GM18505 (cell line): ENCODE data around the gene LRG1.
"Not testable (repeated sequence)": the region's sequence is repeated elsewhere in the genome, so short reads cannot be mapped to it uniquely, and the experiment has no call there.

Experiments
- ATAC-seq: cut with Tn5 transposase; IDR thresholded peaks from one replicate; pipeline ENCODE4 v1.9.1; 2021; ENCODE audit not compliant: unreplicated experiment
- POLR2A ChIP-seq: IDR thresholded peaks from 4 replicates; pipeline ENCODE4 v1.6.1; 2011; ENCODE audit warnings: borderline replicate concordance; ENCODE audit not compliant: insufficient read depth, insufficient read length; ENCODE audit errors: extremely low read depth

The LRG1 gene

GRCh38 chr19:4552525-4552819 lies 12.6 kb upstream of the LRG1 start:
- no peak for TF ChIP-seq POLR2A
- no peak for ATAC-seq

- no peak for TF ChIP-seq POLR2A
- no peak for ATAC-seq
These were observed 10.7 kb upstream of the LRG1 start for GRCh38 chr19:4550479-4551050.

- ATAC-seq = no peak
- TF ChIP-seq POLR2A = no peak
These were observed 10.2 kb upstream of the LRG1 start for GRCh38 chr19:4550018-4550417.

- no peak for ATAC-seq
These were observed 8.4 kb upstream of the LRG1 start for GRCh38 chr19:4548238-4548584.

GRCh38 chr19:4547303-4548237 lies 7.7 kb upstream of the LRG1 start:
- no peak for TF ChIP-seq POLR2A
- no peak for ATAC-seq

More at GRCh38 chr19:4548238-4548584, 8.4 kb upstream of the LRG1 start:
- no peak for TF ChIP-seq POLR2A

GRCh38 chr19:4543842-4544647 lies 4.2 kb upstream of the LRG1 start:
- TF ChIP-seq POLR2A = no peak
- ATAC-seq = no peak

GRCh38 chr19:4542896-4543841 lies 3.3 kb upstream of the LRG1 start:
- no peak for ATAC-seq
- no peak for TF ChIP-seq POLR2A

GRCh38 chr19:4541806-4542145 lies 1.9 kb upstream of the LRG1 start:
- not testable (repeated sequence) for ATAC-seq

GRCh38 chr19:4541114-4541805 lies 1.4 kb upstream of the LRG1 start:
- ATAC-seq = no peak
- TF ChIP-seq POLR2A = no peak

- no peak for TF ChIP-seq POLR2A
- no peak for ATAC-seq
These were observed 605 bp downstream of the LRG1 start for GRCh38 chr19:4539169-4539692.

GRCh38 chr19:4538601-4538954 lies 1.3 kb downstream of the LRG1 start:
- ATAC-seq = no peak
- no peak for TF ChIP-seq POLR2A

GRCh38 chr19:4537953-4538600 lies 1.8 kb downstream of the LRG1 start:
- no peak for ATAC-seq
- no peak for TF ChIP-seq POLR2A
